Kidney (tissue), 14 donors: ENCODE data around the gene USP48. TPM values are rescaled to one million over a fixed set of nuclear protein-coding genes. Genes with fewer than 3 reads are reported as not detected.

Source experiments
- DNase-seq, 5 donors: peaks; one replicate each; pipeline ENCODE4 v3.0.0-alpha.2; 2013 to 2020
- FAIRE-seq: peaks from 2 replicates; lab custom pipeline; 2012; peaks lifted over from hg19 to GRCh38; lab: Jason Lieb, UNC
- H3K27ac ChIP-seq, 2 donors: one replicate each; pipeline ENCODE4 v1.7.0; 2013; ENCODE audit warnings: low read depth in 2 of 2, low read length in 2 of 2, inconsistent platforms in 1 of 2
- H3K27me3 ChIP-seq: one replicate; pipeline ENCODE4 v1.7.1; 2013; ENCODE audit warnings: low read length, inconsistent platforms; ENCODE audit not compliant: control insufficient read depth, insufficient read depth
- H3K36me3 ChIP-seq, 3 donors: one replicate each; pipeline versions ENCODE4 v1.7.0 to v1.7.1; 2013; ENCODE audit warnings: low read length in 3 of 3, control low read depth in 1 of 3, inconsistent platforms in 1 of 3; ENCODE audit not compliant: insufficient read depth in 3 of 3, control insufficient read depth in 2 of 3
- H3K4me1 ChIP-seq, 3 donors: one replicate each; pipeline versions ENCODE4 v1.7.0 to v1.7.1; 2013; ENCODE audit warnings: low read length in 3 of 3, inconsistent platforms in 1 of 3, low read depth in 1 of 3; ENCODE audit not compliant: control insufficient read depth in 2 of 3, insufficient read depth in 2 of 3
- H3K4me3 ChIP-seq, 3 donors: one replicate each; pipeline versions ENCODE4 v1.7.0 to v1.8.1; 2013; ENCODE audit warnings: low read length in 3 of 3, control low read depth in 1 of 3, inconsistent platforms in 1 of 3
- H3K9ac ChIP-seq, 3 donors: one replicate each; pipeline versions ENCODE4 v1.7.0 to v1.7.1; 2013; ENCODE audit warnings: low read length in 3 of 3, control low read depth in 1 of 3, inconsistent platforms in 1 of 3
- H3K9me3 ChIP-seq, 3 donors: one replicate each; pipeline versions ENCODE4 v1.7.0 to v1.7.1; 2013; ENCODE audit warnings: low read length in 3 of 3, control low read depth in 1 of 3, inconsistent platforms in 1 of 3; ENCODE audit not compliant: control insufficient read depth in 2 of 3, insufficient read depth in 1 of 3
- intact Hi-C: fragments of 100-400 bp; cut with DNase I; formaldehyde crosslinking; loops from one replicate; pipeline ENCODE4 v1.11.1; 2022
- polyA plus RNA-seq: library from polyadenylated mRNA; stranded (reverse); fragments of 350-450 nt; fragmentation: Illumina TruSeq; extraction: RNeasy Lipid Tissue Mini Kit (QIAGEN cat#74804); gene quantifications from one replicate; pipeline ENCODE4 v1.2.3, GENCODE V29; 2014; ENCODE audit warnings: low read depth, low replicate concordance; ENCODE audit not compliant: insufficient read depth
- total RNA-seq: library from RNA; stranded (reverse); fragmentation: NEBNext Ultra II Directional; extraction: Animal tissue kit (Norgen Biotek cat#: 25700); gene quantifications from one replicate; pipeline ENCODE4 v1.2.1, GENCODE V29; 2021
- TF ChIP-seq, protein P1 (sequence below): IDR thresholded peaks from 3 replicates; pipeline ENCODE4 v1.5.1; 2012; ENCODE audit warnings: mild to moderate bottlenecking, moderate library complexity, borderline replicate concordance; ENCODE audit not compliant: insufficient read depth; ENCODE audit errors: extremely low read depth
- donor health status: control.
- donor health status: control.
- donor health status: control.
- donor health status: control.
- donor health status: control.
- donor health status: DM: yes; HTN: yes; CAD: no.
- donor health status: Normal renal cell carcinoma (clear cell type).

Gene USP48
- total and polyA plus RNA-seq, 2 donors from 2014 or later: 16.7 to 62.8 TPM

GRCh38 chr1:21655259-21655658 lies 127.7 kb downstream of the USP48 start:
- peaks cover 0 to 23% (median 13%) of the 10 kb centered on the region in 3 donors for H3K4me1 ChIP-seq

DNA sequence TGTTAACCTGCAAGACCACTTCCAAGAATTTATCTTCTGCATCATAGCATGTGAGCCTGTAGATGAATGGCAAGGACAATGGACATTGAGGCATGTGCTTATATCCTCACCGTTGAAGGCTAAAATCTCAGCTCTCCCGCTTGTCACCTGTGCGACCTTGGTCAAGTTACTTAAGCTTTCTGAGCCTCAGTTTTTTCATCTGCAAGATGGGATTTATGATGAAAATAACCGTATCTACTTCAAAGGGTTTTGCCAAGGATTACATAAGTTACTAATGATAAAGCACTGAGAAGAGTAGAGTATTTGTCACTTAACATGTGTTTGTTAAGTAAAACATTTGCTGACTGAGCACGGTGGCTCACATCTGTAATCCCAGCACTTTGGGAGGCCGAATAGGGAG lies 128.7 kb downstream of the USP48 start:
- DNase-seq: peak in 1 of 5 donors; percentile 1
- H3K27ac ChIP-seq: no peak overlapping the region
- no peak overlapping the region for H3K4me3 ChIP-seq
- intact Hi-C loops: no loop called here
- H3K27me3 ChIP-seq: no peaks in the 10 kb centered on the region
- no peak overlapping the region for H3K9ac ChIP-seq
- no peaks in the 10 kb centered on the region for H3K36me3 ChIP-seq
- no peak for FAIRE-seq
- peaks cover 0 to 20% (median 13%) of the 10 kb centered on the region in 3 donors for H3K4me1 ChIP-seq
- no peaks in the 10 kb centered on the region for H3K9me3 ChIP-seq
- TF ChIP-seq, protein P1, sequence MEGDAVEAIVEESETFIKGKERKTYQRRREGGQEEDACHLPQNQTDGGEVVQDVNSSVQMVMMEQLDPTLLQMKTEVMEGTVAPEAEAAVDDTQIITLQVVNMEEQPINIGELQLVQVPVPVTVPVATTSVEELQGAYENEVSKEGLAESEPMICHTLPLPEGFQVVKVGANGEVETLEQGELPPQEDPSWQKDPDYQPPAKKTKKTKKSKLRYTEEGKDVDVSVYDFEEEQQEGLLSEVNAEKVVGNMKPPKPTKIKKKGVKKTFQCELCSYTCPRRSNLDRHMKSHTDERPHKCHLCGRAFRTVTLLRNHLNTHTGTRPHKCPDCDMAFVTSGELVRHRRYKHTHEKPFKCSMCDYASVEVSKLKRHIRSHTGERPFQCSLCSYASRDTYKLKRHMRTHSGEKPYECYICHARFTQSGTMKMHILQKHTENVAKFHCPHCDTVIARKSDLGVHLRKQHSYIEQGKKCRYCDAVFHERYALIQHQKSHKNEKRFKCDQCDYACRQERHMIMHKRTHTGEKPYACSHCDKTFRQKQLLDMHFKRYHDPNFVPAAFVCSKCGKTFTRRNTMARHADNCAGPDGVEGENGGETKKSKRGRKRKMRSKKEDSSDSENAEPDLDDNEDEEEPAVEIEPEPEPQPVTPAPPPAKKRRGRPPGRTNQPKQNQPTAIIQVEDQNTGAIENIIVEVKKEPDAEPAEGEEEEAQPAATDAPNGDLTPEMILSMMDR: no peak

More at GRCh38 chr1:21655259-21655658, 127.7 kb downstream of the USP48 start:
- no peaks in the 10 kb centered on the region for H3K27me3 ChIP-seq
- no peak overlapping the region for H3K9ac ChIP-seq
- no peak overlapping the region for H3K4me3 ChIP-seq
- no peaks in the 10 kb centered on the region for H3K36me3 ChIP-seq
- TF ChIP-seq, protein P1: no peak
- FAIRE-seq: no peak
- no peaks in the 10 kb centered on the region for H3K9me3 ChIP-seq
- DNase-seq: peak in 1 of 5 donors; percentile 37
- intact Hi-C loops: no loop called here
- H3K27ac ChIP-seq: peak overlapping the region in 1 of 2 donors; percentile 11

GRCh38 chr1:21653744-21654100 lies 129.2 kb downstream of the USP48 start:
- no peak for FAIRE-seq
- no peak overlapping the region for H3K9ac ChIP-seq
- TF ChIP-seq, protein P1: no peak
- peaks cover 0 to 20% (median 13%) of the 10 kb centered on the region in 3 donors for H3K4me1 ChIP-seq
- no peak overlapping the region for H3K4me3 ChIP-seq
- H3K27me3 ChIP-seq: no peaks in the 10 kb centered on the region
- intact Hi-C loops: no loop called here
- peak in 1 of 5 donors; percentile 43 for DNase-seq
- H3K27ac ChIP-seq: no peak overlapping the region
- H3K36me3 ChIP-seq: no peaks in the 10 kb centered on the region
- H3K9me3 ChIP-seq: no peaks in the 10 kb centered on the region
